ENCODE data around the gene EHMT1.

GRCh38 chr9:137598943-137599342 is 19.9 kb upstream of the EHMT1 start:
- TF ChIP-seq EP300 (IDR thresholded peaks at IDR 0.05) (no peak), CTCF (IDR thresholded peaks at IDR 0.05) (no peak), POLR2A (IDR thresholded peaks at IDR 0.05) (no peak)
